SU-DHL-6 (cell line): ENCODE results near the gene IFNAR2.

Source experiments
- CTCF ChIP-seq: fragments of 200-600 bp; sonication (generic); IDR thresholded peaks from one replicate; pipeline ENCODE4 v1.5.1; 2017; ENCODE audit warnings: antibody characterized with exemption, mild to moderate bottlenecking, low read length, moderate library complexity; ENCODE audit not compliant: insufficient read depth, poor library complexity, severe bottlenecking
- EZH2phosphoT487 ChIP-seq: fragments of 200-600 bp; sonication (generic), shearing (Covaris generic); conservative IDR thresholded peaks from 2 replicates; pipeline ENCODE4 v1.6.1; 2018; ENCODE audit warnings: mild to moderate bottlenecking, antibody characterized with exemption, low read length, moderate library complexity, mixed read lengths

GRCh38 chr21:33254766-33255165 lies 25.0 kb downstream of the IFNAR2 start:
- no peak for TF ChIP-seq CTCF
- TF ChIP-seq EZH2phosphoT487: no peak
